ENCODE results near the gene CTBP1. TPM values are rescaled to one million over a fixed set of nuclear protein-coding genes. Genes with fewer than 3 reads are reported as not detected.

Gene CTBP1
- total and polyA plus RNA-seq, 7 experiments from 2014 or later: 57.2 to 233 (median 180) TPM

- intact Hi-C loops (cut with micrococcal nuclease): no loop called here
- no peaks in the 10 kb centered on the region for H3K27me3 Mint-ChIP-seq
- peak overlapping the region; percentile 46 to 93 (median 89) for H3K27ac Mint-ChIP-seq
- ATAC-seq (no peak), DNase-seq (peak in 3 of 9 donors; percentile 21 to 30 (median 29))
- Histone ChIP-seq H3K27me3 (ENCODE audit: control insufficient read depth in 2 of 2, insufficient read depth in 2 of 2, low read length in 2 of 2) (no peaks in the 10 kb centered on the region), H3K4me3 (ENCODE audit: low read length) (no peak overlapping the region), H3K27ac (ENCODE audit: low read depth, low read length) (peak overlapping the region; percentile 46), H3K36me3 (ENCODE audit: control insufficient read depth in 2 of 3, insufficient read depth in 3 of 3, low read length in 3 of 3) (peaks cover 0 to 6% (median 0%) of the 10 kb centered on the region in 3 experiments), H3K9me3 (ENCODE audit: control insufficient read depth in 2 of 3, low read length in 3 of 3) (no peaks in the 10 kb centered on the region), H3K4me1 (ENCODE audit: control insufficient read depth in 2 of 2, insufficient read depth in 2 of 2, low read length in 2 of 2) (peaks cover 28 to 37% of the 10 kb centered on the region in 2 donors)
- peak overlapping the region in 9 of 10 donors; percentile 31 to 80 (median 64) for H3K4me3 Mint-ChIP-seq
- peaks cover 0 to 64% (median 0%) of the 10 kb centered on the region in 5 donors for H3K36me3 Mint-ChIP-seq
- H3K4me1 Mint-ChIP-seq: peaks cover 40 to 75% (median 63%) of the 10 kb centered on the region in 7 donors
- H3K9me3 Mint-ChIP-seq: peaks cover 0 to 45% (median 3%) of the 10 kb centered on the region in 11 donors
- CTCF ChIA-PET: no interaction called here
- POLR2A ChIA-PET: interaction anchor here (0.7 to 1.0 kb wide), 2 partner anchors 15 to 116 kb away, joined by 3 read pairs; no protein-coding TSS in a partner anchor
These were observed 4.9 kb upstream of the CTBP1 start for GRCh38 chr4:1253831-1254230.

GRCh38 chr4:1252928-1253492 is 4.1 kb upstream of the CTBP1 start:
- H3K4me1 ChIP-seq (ENCODE audit: control insufficient read depth in 2 of 2, insufficient read depth in 2 of 2, low read length in 2 of 2): peaks cover 28 to 37% of the 10 kb centered on the region in 2 donors
- intact Hi-C loops (cut with micrococcal nuclease): no loop called here

GRCh38 chr4:1251773-1252066 is 2.8 kb upstream of the CTBP1 start:
- no peaks in the 10 kb centered on the region for H3K9me3 ChIP-seq (ENCODE audit: control insufficient read depth in 2 of 3, low read length in 3 of 3)
- no peak for ATAC-seq
- H3K36me3 ChIP-seq (ENCODE audit: control insufficient read depth in 2 of 3, insufficient read depth in 3 of 3, low read length in 3 of 3): peaks cover 0 to 6% (median 0%) of the 10 kb centered on the region in 3 experiments
- H3K4me1 ChIP-seq (ENCODE audit: control insufficient read depth in 2 of 2, insufficient read depth in 2 of 2, low read length in 2 of 2): peaks cover 35 to 44% of the 10 kb centered on the region in 2 donors
- no peak overlapping the region for H3K4me3 ChIP-seq (ENCODE audit: low read length)
- Mint-ChIP-seq H3K4me3 (peak overlapping the region in 9 of 10 donors; percentile 17 to 93 (median 53)), H3K27me3 (no peaks in the 10 kb centered on the region), H3K9me3 (peaks cover 0 to 33% (median 0%) of the 10 kb centered on the region in 11 donors), H3K36me3 (peaks cover 0 to 54% (median 0%) of the 10 kb centered on the region in 5 donors), H3K27ac (peak overlapping the region in 8 of 9 donors; percentile 15 to 95 (median 77)), H3K4me1 (peaks cover 40 to 72% (median 64%) of the 10 kb centered on the region in 7 donors)
- intact Hi-C loops (cut with micrococcal nuclease): no loop called here
- CTCF ChIA-PET: interaction anchor here (0.6 to 2.8 kb wide), 4 partner anchors 16 to 101 kb away, joined by 3 to 12 read pairs (median 7); partner anchors contain the start of gene UVSSA
- POLR2A ChIA-PET: interaction anchor here (0.6 to 6.0 kb wide), 3 partner anchors 15 to 322 kb away, joined by 3 to 44 read pairs (median 4); no protein-coding TSS in a partner anchor
- DNase-seq: peak in 1 of 9 donors; percentile 16
- H3K27me3 ChIP-seq (ENCODE audit: control insufficient read depth in 2 of 2, insufficient read depth in 2 of 2, low read length in 2 of 2): no peaks in the 10 kb centered on the region
- H3K27ac ChIP-seq (ENCODE audit: low read depth, low read length): no peak overlapping the region

More at GRCh38 chr4:1252928-1253492, 4.1 kb upstream of the CTBP1 start:
- H3K27me3 ChIP-seq (ENCODE audit: control insufficient read depth in 2 of 2, insufficient read depth in 2 of 2, low read length in 2 of 2): no peaks in the 10 kb centered on the region
- POLR2A ChIA-PET: interaction anchor here (1.0 kb wide), 1 partner anchor 15 kb away, joined by 3 read pairs; no protein-coding TSS in a partner anchor
- no peak overlapping the region for H3K4me3 ChIP-seq (ENCODE audit: low read length)
- Mint-ChIP-seq H3K4me3 (peak overlapping the region in 9 of 10 donors; percentile 17 to 84 (median 67)), H3K27ac (peak overlapping the region in 8 of 9 donors; percentile 81 to 93 (median 89)), H3K4me1 (peaks cover 40 to 72% (median 63%) of the 10 kb centered on the region in 7 donors), H3K27me3 (no peaks in the 10 kb centered on the region), H3K9me3 (peaks cover 0 to 39% (median 2%) of the 10 kb centered on the region in 11 donors), H3K36me3 (peaks cover 0 to 58% (median 0%) of the 10 kb centered on the region in 5 donors)
- H3K36me3 ChIP-seq (ENCODE audit: control insufficient read depth in 2 of 3, insufficient read depth in 3 of 3, low read length in 3 of 3): peaks cover 0 to 6% (median 0%) of the 10 kb centered on the region in 3 experiments
- DNase-seq (no peak), ATAC-seq (no peak)
- no peaks in the 10 kb centered on the region for H3K9me3 ChIP-seq (ENCODE audit: control insufficient read depth in 2 of 3, low read length in 3 of 3)
- H3K27ac ChIP-seq (ENCODE audit: low read depth, low read length): peak overlapping the region; percentile 46
- CTCF ChIA-PET: no interaction called here

GRCh38 chr4:1250921-1251772 is 2.2 kb upstream of the CTBP1 start:
- Histone ChIP-seq H3K4me3 (ENCODE audit: low read length) (no peak overlapping the region), H3K27me3 (ENCODE audit: control insufficient read depth in 2 of 2, insufficient read depth in 2 of 2, low read length in 2 of 2) (no peaks in the 10 kb centered on the region), H3K27ac (ENCODE audit: low read depth, low read length) (peak overlapping the region; percentile 97), H3K36me3 (ENCODE audit: control insufficient read depth in 2 of 3, insufficient read depth in 3 of 3, low read length in 3 of 3) (peaks cover 0 to 6% (median 0%) of the 10 kb centered on the region in 3 experiments), H3K9me3 (ENCODE audit: control insufficient read depth in 2 of 3, low read length in 3 of 3) (no peaks in the 10 kb centered on the region), H3K4me1 (ENCODE audit: control insufficient read depth in 2 of 2, insufficient read depth in 2 of 2, low read length in 2 of 2) (peaks cover 41 to 49% of the 10 kb centered on the region in 2 donors)
- no peak for ATAC-seq
- ChIA-PET CTCF (interaction anchor here (0.6 to 2.8 kb wide), 4 partner anchors 17 to 96 kb away, joined by 3 to 12 read pairs (median 8); partner anchors contain the start of gene UVSSA), POLR2A (interaction anchor here (0.7 to 6.0 kb wide), 7 partner anchors 7 to 96 kb away, joined by 3 to 102 read pairs (median 9); partner anchors contain the start of gene UVSSA)
- peak overlapping the region; percentile 66 to 93 (median 87) for H3K4me3 Mint-ChIP-seq
- peaks cover 0 to 54% (median 0%) of the 10 kb centered on the region in 5 donors for H3K36me3 Mint-ChIP-seq
- no peaks in the 10 kb centered on the region for H3K27me3 Mint-ChIP-seq
- peaks cover 0 to 28% (median 0%) of the 10 kb centered on the region in 11 donors for H3K9me3 Mint-ChIP-seq
- intact Hi-C loops (cut with micrococcal nuclease): no loop called here
- H3K4me1 Mint-ChIP-seq: peaks cover 44 to 73% (median 65%) of the 10 kb centered on the region in 7 donors
- peak overlapping the region; percentile 90 to 96 (median 94) for H3K27ac Mint-ChIP-seq
- peak in 2 of 9 donors; percentile 7 to 19 for DNase-seq

- H3K4me3 Mint-ChIP-seq: peak overlapping the region; percentile 66 to 93 (median 88)
- Histone ChIP-seq H3K4me1 (ENCODE audit: control insufficient read depth in 2 of 2, insufficient read depth in 2 of 2, low read length in 2 of 2) (peaks cover 47 to 56% of the 10 kb centered on the region in 2 donors), H3K27me3 (ENCODE audit: control insufficient read depth in 2 of 2, insufficient read depth in 2 of 2, low read length in 2 of 2) (no peaks in the 10 kb centered on the region), H3K9me3 (ENCODE audit: control insufficient read depth in 2 of 3, low read length in 3 of 3) (no peaks in the 10 kb centered on the region), H3K27ac (ENCODE audit: low read depth, low read length) (peak overlapping the region; percentile 97), H3K36me3 (ENCODE audit: control insufficient read depth in 2 of 3, insufficient read depth in 3 of 3, low read length in 3 of 3) (peaks cover 0 to 6% (median 0%) of the 10 kb centered on the region in 3 experiments), H3K4me3 (ENCODE audit: low read length) (no peak overlapping the region)
- H3K9me3 Mint-ChIP-seq: peaks cover 0 to 24% (median 0%) of the 10 kb centered on the region in 11 donors
- CTCF ChIA-PET: interaction anchor here (1.5 to 2.8 kb wide), 3 partner anchors 17 to 96 kb away, joined by 6 to 12 read pairs (median 11); partner anchors contain the start of gene UVSSA
- H3K4me1 Mint-ChIP-seq: peaks cover 46 to 73% (median 69%) of the 10 kb centered on the region in 7 donors
- intact Hi-C loops (cut with micrococcal nuclease): no loop called here
- no peaks in the 10 kb centered on the region for H3K27me3 Mint-ChIP-seq
- H3K36me3 Mint-ChIP-seq: peaks cover 0 to 48% (median 0%) of the 10 kb centered on the region in 5 donors
- peak overlapping the region; percentile 90 to 96 (median 94) for H3K27ac Mint-ChIP-seq
- DNase-seq (peak in 1 of 9 donors; percentile 23), ATAC-seq (no peak)
- POLR2A ChIA-PET: interaction anchor here (0.6 to 6.0 kb wide), 11 partner anchors 8 to 1264 kb away, joined by 3 to 102 read pairs (median 9); partner anchors contain the start of genes MAEA and UVSSA
These were observed 1.5 kb upstream of the CTBP1 start for GRCh38 chr4:1250527-1250812.
